SK-N-SH treated with all-trans-retinoic acid at 6 μM for 48 hours (cell line): Measurements from ENCODE around the gene PRKG2.

ENCODE experiments used
- ATAC-seq: fragments of 200-7000 bp; cut with Tn5 transposase; 3 replicates; pipeline ENCODE4 v1.9.1; 2020; ENCODE audit warnings: mild to moderate bottlenecking, moderate library complexity
- ARNTL ChIP-seq: fragments of 450-650 bp; formaldehyde crosslinking; IDR thresholded peaks from 2 replicates; pipeline ENCODE4 v1.5.0; 2020; ENCODE audit warnings: low read depth, mild to moderate bottlenecking, moderate library complexity, borderline replicate concordance
- BACH2 ChIP-seq: fragments of 250-450 bp; sonication (Bioruptor Pico); IDR thresholded peaks from 2 replicates; pipeline ENCODE4 v1.9.0; 2021; ENCODE audit warnings: mild to moderate bottlenecking, borderline replicate concordance
- GLIS3 ChIP-seq: fragments of 250-450 bp; sonication (Bioruptor Pico); IDR thresholded peaks from 2 replicates; pipeline ENCODE4 v1.5.0; 2020; ENCODE audit warnings: mild to moderate bottlenecking, moderate library complexity
- ISL1 ChIP-seq: fragments of 250-450 bp; sonication (Bioruptor Pico); IDR thresholded peaks from 2 replicates; pipeline ENCODE4 v2.1.2; 2022; ENCODE audit warnings: mild to moderate bottlenecking, moderate library complexity
- OSR1 ChIP-seq: fragments of 250-450 bp; sonication (Bioruptor Pico); IDR thresholded peaks from 2 replicates; pipeline ENCODE4 v1.8.0; 2022; ENCODE audit warnings: moderate library complexity, mild to moderate bottlenecking, inconsistent platforms
- PPARA ChIP-seq: fragments of 250-450 bp; sonication (Bioruptor Pico); IDR thresholded peaks from 2 replicates; pipeline ENCODE4 v1.5.0; 2020; ENCODE audit warnings: mild to moderate bottlenecking, borderline replicate concordance
- RARB ChIP-seq: fragments of 250-450 bp; sonication (Bioruptor Pico); IDR thresholded peaks from 2 replicates; pipeline ENCODE4 v1.8.0; 2021; ENCODE audit warnings: mild to moderate bottlenecking, moderate library complexity
- SNAI2 ChIP-seq: fragments of 250-450 bp; sonication (Bioruptor Pico); IDR thresholded peaks from 2 replicates; pipeline ENCODE4 v1.5.0; 2020; ENCODE audit warnings: mild to moderate bottlenecking, moderate library complexity
- TOX ChIP-seq: fragments of 250-450 bp; sonication (Bioruptor Pico); IDR thresholded peaks from 2 replicates; pipeline ENCODE4 v1.8.0; 2021; ENCODE audit warnings: mild to moderate bottlenecking, moderate library complexity, borderline replicate concordance
- ZC3H10 ChIP-seq: fragments of 250-450 bp; sonication (Bioruptor Pico); IDR thresholded peaks from 2 replicates; pipeline ENCODE4 v1.5.1; 2021; ENCODE audit warnings: mild to moderate bottlenecking, moderate library complexity
- ZFP3 ChIP-seq: fragments of 250-450 bp; sonication (Bioruptor Pico); IDR thresholded peaks from 2 replicates; pipeline ENCODE4 v1.5.0; 2020; ENCODE audit warnings: mild to moderate bottlenecking, moderate library complexity
- ZFP30 ChIP-seq: fragments of 450-650 bp; formaldehyde crosslinking; IDR thresholded peaks from 2 replicates; pipeline ENCODE4 v1.5.0; 2022; ENCODE audit warnings: mild to moderate bottlenecking, moderate library complexity
- ZNF565 ChIP-seq: fragments of 450-650 bp; formaldehyde crosslinking; conservative IDR thresholded peaks from 2 replicates; pipeline ENCODE4 v1.5.0; 2020; ENCODE audit warnings: low read depth, mild to moderate bottlenecking, moderate library complexity
- ZNF70 ChIP-seq: fragments of 450-650 bp; formaldehyde crosslinking; IDR thresholded peaks from 2 replicates; pipeline ENCODE4 v1.5.0; 2020; ENCODE audit warnings: mild to moderate bottlenecking, moderate library complexity
- ZNF8 ChIP-seq: fragments of 450-650 bp; formaldehyde crosslinking; IDR thresholded peaks from 2 replicates; pipeline ENCODE4 v1.5.0; 2020; ENCODE audit warnings: mild to moderate bottlenecking, moderate library complexity
- TF ChIP-seq, protein P1 (sequence below): fragments of 250-450 bp; sonication (Bioruptor Pico); IDR thresholded peaks from 2 replicates; pipeline ENCODE4 v1.5.0; 2020; ENCODE audit warnings: mild to moderate bottlenecking, moderate library complexity
- TF ChIP-seq, protein P2 (sequence below): fragments of 250-450 bp; sonication (Bioruptor Pico); IDR thresholded peaks from 2 replicates; pipeline ENCODE4 v1.8.0; 2021; ENCODE audit warnings: low read depth, mild to moderate bottlenecking, moderate library complexity, borderline replicate concordance
- TF ChIP-seq, protein P3 (sequence below): fragments of 250-450 bp; sonication (Bioruptor Pico); IDR thresholded peaks from 2 replicates; pipeline ENCODE4 v1.5.1; 2020; ENCODE audit warnings: low read depth, mild to moderate bottlenecking, moderate library complexity
- TF ChIP-seq, protein P4 (sequence below): fragments of 250-450 bp; sonication (Bioruptor Pico); IDR thresholded peaks from 2 replicates; pipeline ENCODE4 v1.5.1; 2021; ENCODE audit warnings: mild to moderate bottlenecking, moderate library complexity
- TF ChIP-seq, protein P5 (sequence below): fragments of 250-450 bp; sonication (Bioruptor Pico); IDR thresholded peaks from 2 replicates; pipeline ENCODE4 v1.8.0; 2020; ENCODE audit warnings: mild to moderate bottlenecking, moderate library complexity, borderline replicate concordance

Gene PRKG2

DNA sequence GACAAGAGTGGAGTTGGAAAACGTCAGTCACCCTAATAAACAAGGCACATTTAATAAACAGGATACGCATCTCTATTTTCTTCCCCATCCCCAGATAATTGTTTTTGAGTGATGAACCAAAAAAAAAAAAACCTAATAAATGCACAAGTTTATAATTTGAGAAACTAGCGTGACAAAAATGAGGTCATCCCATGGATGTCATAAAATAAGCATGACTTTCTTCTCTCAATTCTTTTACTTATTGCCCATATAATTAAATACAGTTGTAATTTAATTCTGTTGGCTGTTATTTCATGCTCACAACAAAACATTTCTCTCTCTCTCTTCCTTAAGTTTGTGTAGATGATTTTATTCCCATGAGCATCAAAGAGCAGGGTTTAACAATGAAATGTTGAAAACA is 20.7 kb downstream of the PRKG2 start:
- TF ChIP-seq GLIS3 (no peak), ZNF8 (CRISPR knock-in tag) (no peak), ZNF565 (no peak), ZFP3 (CRISPR knock-in tag) (no peak), ISL1 (CRISPR knock-in tag) (no peak), ZC3H10 (CRISPR knock-in tag) (no peak), BACH2 (CRISPR knock-in tag) (no peak), ZNF70 (CRISPR knock-in tag) (no peak)
- TF ChIP-seq, protein P1, sequence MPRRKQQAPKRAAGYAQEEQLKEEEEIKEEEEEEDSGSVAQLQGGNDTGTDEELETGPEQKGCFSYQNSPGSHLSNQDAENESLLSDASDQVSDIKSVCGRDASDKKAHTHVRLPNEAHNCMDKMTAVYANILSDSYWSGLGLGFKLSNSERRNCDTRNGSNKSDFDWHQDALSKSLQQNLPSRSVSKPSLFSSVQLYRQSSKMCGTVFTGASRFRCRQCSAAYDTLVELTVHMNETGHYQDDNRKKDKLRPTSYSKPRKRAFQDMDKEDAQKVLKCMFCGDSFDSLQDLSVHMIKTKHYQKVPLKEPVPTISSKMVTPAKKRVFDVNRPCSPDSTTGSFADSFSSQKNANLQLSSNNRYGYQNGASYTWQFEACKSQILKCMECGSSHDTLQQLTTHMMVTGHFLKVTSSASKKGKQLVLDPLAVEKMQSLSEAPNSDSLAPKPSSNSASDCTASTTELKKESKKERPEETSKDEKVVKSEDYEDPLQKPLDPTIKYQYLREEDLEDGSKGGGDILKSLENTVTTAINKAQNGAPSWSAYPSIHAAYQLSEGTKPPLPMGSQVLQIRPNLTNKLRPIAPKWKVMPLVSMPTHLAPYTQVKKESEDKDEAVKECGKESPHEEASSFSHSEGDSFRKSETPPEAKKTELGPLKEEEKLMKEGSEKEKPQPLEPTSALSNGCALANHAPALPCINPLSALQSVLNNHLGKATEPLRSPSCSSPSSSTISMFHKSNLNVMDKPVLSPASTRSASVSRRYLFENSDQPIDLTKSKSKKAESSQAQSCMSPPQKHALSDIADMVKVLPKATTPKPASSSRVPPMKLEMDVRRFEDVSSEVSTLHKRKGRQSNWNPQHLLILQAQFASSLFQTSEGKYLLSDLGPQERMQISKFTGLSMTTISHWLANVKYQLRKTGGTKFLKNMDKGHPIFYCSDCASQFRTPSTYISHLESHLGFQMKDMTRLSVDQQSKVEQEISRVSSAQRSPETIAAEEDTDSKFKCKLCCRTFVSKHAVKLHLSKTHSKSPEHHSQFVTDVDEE (CRISPR knock-in tag): no peak
- TF ChIP-seq, protein P2, sequence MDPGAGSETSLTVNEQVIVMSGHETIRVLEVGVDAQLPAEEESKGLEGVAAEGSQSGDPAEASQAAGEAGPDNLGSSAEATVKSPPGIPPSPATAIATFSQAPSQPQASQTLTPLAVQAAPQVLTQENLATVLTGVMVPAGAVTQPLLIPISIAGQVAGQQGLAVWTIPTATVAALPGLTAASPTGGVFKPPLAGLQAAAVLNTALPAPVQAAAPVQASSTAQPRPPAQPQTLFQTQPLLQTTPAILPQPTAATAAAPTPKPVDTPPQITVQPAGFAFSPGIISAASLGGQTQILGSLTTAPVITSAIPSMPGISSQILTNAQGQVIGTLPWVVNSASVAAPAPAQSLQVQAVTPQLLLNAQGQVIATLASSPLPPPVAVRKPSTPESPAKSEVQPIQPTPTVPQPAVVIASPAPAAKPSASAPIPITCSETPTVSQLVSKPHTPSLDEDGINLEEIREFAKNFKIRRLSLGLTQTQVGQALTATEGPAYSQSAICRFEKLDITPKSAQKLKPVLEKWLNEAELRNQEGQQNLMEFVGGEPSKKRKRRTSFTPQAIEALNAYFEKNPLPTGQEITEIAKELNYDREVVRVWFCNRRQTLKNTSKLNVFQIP: no peak
- TF ChIP-seq, protein P3, sequence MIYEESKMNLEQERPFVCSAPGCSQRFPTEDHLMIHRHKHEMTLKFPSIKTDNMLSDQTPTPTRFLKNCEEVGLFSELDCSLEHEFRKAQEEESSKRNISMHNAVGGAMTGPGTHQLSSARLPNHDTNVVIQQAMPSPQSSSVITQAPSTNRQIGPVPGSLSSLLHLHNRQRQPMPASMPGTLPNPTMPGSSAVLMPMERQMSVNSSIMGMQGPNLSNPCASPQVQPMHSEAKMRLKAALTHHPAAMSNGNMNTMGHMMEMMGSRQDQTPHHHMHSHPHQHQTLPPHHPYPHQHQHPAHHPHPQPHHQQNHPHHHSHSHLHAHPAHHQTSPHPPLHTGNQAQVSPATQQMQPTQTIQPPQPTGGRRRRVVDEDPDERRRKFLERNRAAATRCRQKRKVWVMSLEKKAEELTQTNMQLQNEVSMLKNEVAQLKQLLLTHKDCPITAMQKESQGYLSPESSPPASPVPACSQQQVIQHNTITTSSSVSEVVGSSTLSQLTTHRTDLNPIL (CRISPR knock-in tag): no peak
- TF ChIP-seq, all 23 proteins: peak for 0
- ATAC-seq: no peak

DNA sequence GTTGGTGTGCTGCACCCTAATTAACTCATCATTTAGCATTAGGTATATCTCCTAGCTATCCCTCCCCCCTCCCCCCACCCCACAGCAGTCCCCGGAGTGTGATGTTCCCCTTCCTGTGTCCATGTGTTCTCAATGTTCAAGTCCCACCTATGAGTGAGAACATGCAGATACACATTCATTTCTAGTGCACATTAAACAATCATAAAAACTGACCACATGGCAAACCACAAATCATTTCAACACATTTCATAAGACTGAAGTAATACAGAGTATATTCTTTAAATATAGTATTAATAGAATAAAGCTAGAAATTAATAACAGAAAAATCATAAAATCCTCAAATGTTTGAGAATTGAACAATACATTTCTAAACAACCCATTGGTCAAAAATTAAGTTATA is 34.1 kb downstream of the PRKG2 start:
- TF ChIP-seq TOX (CRISPR knock-in tag) (no peak), ZNF8 (CRISPR knock-in tag) (no peak), OSR1 (CRISPR knock-in tag) (no peak), RARB (CRISPR knock-in tag) (no peak), ARNTL (CRISPR knock-in tag) (no peak), SNAI2 (CRISPR knock-in tag) (no peak), ZFP30 (CRISPR knock-in tag) (no peak)
- TF ChIP-seq, protein P2: no peak
- TF ChIP-seq, protein P3 (CRISPR knock-in tag): no peak
- TF ChIP-seq, all 23 proteins: peak for 0
- no peak for ATAC-seq

DNA sequence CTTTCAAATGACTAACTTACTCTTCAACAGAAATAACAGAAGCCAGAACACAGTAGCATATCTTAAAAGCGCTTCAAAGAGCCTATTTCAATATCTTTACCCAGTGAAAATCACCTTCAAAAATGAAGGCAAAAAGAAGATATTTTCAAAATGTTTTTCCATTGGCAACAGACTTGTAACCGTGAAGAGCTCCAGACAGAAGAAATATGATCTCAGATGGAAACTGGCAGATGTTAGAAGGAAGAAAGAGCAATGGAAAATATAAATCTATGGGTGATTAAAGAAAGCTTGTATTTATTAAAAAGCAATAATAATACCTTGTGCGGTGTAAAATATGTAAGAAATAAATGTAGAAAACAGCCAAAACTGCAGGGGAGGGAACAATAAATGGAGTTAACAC is 35.7 kb downstream of the PRKG2 start:
- ATAC-seq: no peak
- no peak for TF ChIP-seq ZNF8 (CRISPR knock-in tag)
- TF ChIP-seq ZFP30 (CRISPR knock-in tag): no peak
- TF ChIP-seq ISL1 (CRISPR knock-in tag): no peak
- no peak for TF ChIP-seq ARNTL (CRISPR knock-in tag)
- TF ChIP-seq ZNF70 (CRISPR knock-in tag): no peak
- TF ChIP-seq, protein P4, sequence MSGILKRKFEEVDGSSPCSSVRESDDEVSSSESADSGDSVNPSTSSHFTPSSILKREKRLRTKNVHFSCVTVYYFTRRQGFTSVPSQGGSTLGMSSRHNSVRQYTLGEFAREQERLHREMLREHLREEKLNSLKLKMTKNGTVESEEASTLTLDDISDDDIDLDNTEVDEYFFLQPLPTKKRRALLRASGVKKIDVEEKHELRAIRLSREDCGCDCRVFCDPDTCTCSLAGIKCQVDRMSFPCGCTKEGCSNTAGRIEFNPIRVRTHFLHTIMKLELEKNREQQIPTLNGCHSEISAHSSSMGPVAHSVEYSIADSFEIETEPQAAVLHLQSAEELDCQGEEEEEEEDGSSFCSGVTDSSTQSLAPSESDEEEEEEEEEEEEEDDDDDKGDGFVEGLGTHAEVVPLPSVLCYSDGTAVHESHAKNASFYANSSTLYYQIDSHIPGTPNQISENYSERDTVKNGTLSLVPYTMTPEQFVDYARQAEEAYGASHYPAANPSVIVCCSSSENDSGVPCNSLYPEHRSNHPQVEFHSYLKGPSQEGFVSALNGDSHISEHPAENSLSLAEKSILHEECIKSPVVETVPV (CRISPR knock-in tag): no peak
- TF ChIP-seq, protein P3 (CRISPR knock-in tag): no peak
- TF ChIP-seq, protein P5, sequence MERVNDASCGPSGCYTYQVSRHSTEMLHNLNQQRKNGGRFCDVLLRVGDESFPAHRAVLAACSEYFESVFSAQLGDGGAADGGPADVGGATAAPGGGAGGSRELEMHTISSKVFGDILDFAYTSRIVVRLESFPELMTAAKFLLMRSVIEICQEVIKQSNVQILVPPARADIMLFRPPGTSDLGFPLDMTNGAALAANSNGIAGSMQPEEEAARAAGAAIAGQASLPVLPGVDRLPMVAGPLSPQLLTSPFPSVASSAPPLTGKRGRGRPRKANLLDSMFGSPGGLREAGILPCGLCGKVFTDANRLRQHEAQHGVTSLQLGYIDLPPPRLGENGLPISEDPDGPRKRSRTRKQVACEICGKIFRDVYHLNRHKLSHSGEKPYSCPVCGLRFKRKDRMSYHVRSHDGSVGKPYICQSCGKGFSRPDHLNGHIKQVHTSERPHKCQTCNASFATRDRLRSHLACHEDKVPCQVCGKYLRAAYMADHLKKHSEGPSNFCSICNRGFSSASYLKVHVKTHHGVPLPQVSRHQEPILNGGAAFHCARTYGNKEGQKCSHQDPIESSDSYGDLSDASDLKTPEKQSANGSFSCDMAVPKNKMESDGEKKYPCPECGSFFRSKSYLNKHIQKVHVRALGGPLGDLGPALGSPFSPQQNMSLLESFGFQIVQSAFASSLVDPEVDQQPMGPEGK (CRISPR knock-in tag): no peak
- TF ChIP-seq GLIS3: no peak
- no peak for TF ChIP-seq ZFP3 (CRISPR knock-in tag)
- TF ChIP-seq ZNF565: no peak
- TF ChIP-seq, protein P2: no peak
- no peak for TF ChIP-seq PPARA
- no peak for TF ChIP-seq SNAI2 (CRISPR knock-in tag)
- TF ChIP-seq TOX (CRISPR knock-in tag): no peak
